Epithelial cell of alveolus of lung (primary cell): ENCODE data around the gene R3HDM4. TPM values are rescaled to one million over a fixed set of nuclear protein-coding genes. Genes with fewer than 3 reads are reported as not detected.

ENCODE experiments used
- total RNA-seq: library from RNA; depleted of rRNA; stranded (reverse); fragments of >200 nt; gene quantifications from 2 replicates; pipeline ENCODE4 v1.2.1, GENCODE V29; 2015

R3HDM4 gene
- total RNA-seq: 51.7 and 56.2 TPM in 2 replicates

DNA sequence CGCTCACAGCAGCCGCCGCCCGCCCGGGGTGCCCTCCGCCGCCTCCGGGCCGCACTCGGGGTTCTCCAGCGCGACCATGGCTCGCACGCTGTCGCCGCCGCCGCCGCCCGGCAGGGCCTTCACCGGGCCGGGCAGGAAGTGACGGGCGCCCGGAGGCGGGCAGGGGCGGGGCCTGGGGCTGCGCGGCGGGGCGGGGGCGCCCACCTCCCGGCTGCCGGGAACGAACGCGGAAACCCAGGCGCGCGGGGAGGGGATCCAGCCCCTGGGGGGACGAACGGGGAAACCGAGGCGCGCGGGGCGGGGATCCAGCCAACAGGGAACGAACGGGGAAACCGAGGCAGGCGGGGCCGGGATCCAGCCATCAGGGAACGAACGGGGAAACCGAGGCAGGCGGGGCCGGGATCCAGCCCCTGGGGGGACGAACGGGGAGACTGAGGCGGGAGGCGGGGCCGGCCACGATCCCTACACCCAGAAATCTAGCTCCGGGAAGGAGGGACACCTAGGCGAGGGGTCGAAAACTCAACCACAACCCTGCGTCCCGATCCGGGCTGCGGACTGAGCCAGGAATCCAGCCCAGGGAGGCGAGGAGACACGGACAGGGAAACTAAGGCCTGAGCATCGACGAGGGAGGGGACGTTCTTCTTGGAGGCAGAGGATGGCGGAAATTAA lies at the start of gene R3HDM4:
Gene R3HDM4, minus strand, starts transcription at position 140 of the 669 bp plus-strand sequence. Its CDS starts 62 bp downstream, at position 78.

GRCh38 chr19:925526-926322 lies 12.7 kb upstream of the R3HDM4 start, which contains the start of gene ARID3A:
Gene ARID3A (plus strand): TSS chr19:926035. CDS start chr19:929529, 3,494 bp downstream.

GRCh38 chr19:917323-918151 lies 4.5 kb upstream of the R3HDM4 start, which contains the start of gene KISS1R:
Gene KISS1R (plus strand): TSS chr19:917333. CDS start chr19:917503, 170 bp downstream.

DNA sequence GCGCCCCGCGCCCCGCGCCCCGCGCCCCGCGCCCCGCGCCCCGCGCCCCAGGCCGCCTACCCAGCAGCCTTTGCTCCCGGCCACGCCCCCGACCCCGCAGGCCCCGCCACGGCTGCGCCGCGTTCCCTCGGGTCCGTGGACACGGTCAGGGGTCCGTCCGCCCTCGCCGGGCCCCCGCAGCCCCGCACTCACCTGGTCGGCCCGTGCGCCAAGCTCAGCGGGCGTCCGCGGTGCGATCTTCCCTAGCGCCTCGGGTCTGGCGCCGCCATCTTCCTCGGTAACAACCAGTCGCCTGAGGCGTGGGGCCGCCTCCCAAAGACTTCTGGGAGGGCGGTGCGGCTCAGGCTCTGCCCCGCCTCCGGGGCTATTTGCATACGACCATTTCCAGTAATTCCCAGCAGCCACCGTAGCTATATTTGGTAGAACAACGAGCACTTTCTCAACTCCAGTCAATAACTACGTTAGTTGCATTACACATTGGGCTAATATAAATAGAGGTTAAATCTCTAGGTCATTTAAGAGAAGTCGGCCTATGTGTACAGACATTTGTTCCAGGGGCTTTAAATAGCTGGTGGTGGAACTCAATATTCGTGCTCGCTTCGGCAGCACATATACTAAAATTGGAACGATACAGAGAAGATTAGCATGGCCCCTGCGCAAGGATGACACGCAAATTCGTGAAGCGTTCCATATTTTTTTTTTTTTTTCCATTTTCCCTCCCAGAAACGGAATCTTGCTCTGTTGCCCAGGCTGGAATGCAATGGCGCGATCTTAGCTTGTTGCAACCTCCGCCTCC lies 19.9 kb downstream of the R3HDM4 start, which contains the start of the genes MED16 and RNU6-9:
Gene MED16, minus strand, starts transcription at position 294 of the 796 bp plus-strand sequence. CDS start 2,056 bp downstream, outside the sequence.
Gene RNU6-9, plus strand, starts transcription at position 591 of the 796 bp plus-strand sequence.

GRCh38 chr19:858868-859843 lies 53.9 kb downstream of the R3HDM4 start, which contains the start of gene CFD:
Gene CFD (plus strand): TSS chr19:859664. CDS start chr19:859690, 26 bp downstream.

GRCh38 chr19:852136-853013 lies 60.6 kb downstream of the R3HDM4 start, which contains the start of gene ELANE:
Gene ELANE (plus strand): TSS chr19:852303. CDS start chr19:852329, 26 bp downstream.

Other genes with a start within 250 kb of the R3HDM4 start
- 118 and 238 TPM in 2 replicates for gene FSTL3, start 236.8 kb downstream of the R3HDM4 start, total RNA-seq
- gene PRSS57, start 217.8 kb downstream of the R3HDM4 start, total RNA-seq: 1.9 TPM in 1 of 2 replicates, not detected in the other
- 15.9 and 83.0 TPM in 2 replicates for gene PALM, start 204.3 kb downstream of the R3HDM4 start, total RNA-seq
- 3.2 TPM in 2 replicates for gene MISP, start 162.1 kb downstream of the R3HDM4 start, total RNA-seq
- gene PTBP1, start 115.8 kb downstream of the R3HDM4 start, total RNA-seq: 297 and 323 TPM in 2 replicates
- 1.7 and 102 TPM in 2 replicates for gene PLPPR3, start 91.3 kb downstream of the R3HDM4 start, total RNA-seq
- gene AZU1, start 85.4 kb downstream of the R3HDM4 start, total RNA-seq: 2.5 TPM in 1 of 2 replicates, not detected in the other
- gene PRTN3, start 72.2 kb downstream of the R3HDM4 start, total RNA-seq: 2.6 TPM in 1 of 2 replicates, not detected in the other
- 15.0 TPM in 1 of 2 replicates, not detected in the other for gene ELANE, start 60.9 kb downstream of the R3HDM4 start, total RNA-seq
- gene CFD, start 53.6 kb downstream of the R3HDM4 start, total RNA-seq: 0.91 and 262 TPM in 2 replicates
- gene MED16, start 20.0 kb downstream of the R3HDM4 start, total RNA-seq: 45.9 and 54.3 TPM in 2 replicates
- gene RNU6-9, start 19.7 kb downstream of the R3HDM4 start, total RNA-seq: not detected in 2 replicates
- gene KISS1R, start 4.1 kb upstream of the R3HDM4 start, total RNA-seq: 0.39 TPM in 1 of 2 replicates, not detected in the other
- 12.2 and 14.5 TPM in 2 replicates for gene ARID3A, start 12.8 kb upstream of the R3HDM4 start, total RNA-seq
- gene WDR18, start 71.1 kb upstream of the R3HDM4 start, total RNA-seq: 49.1 and 54.8 TPM in 2 replicates
- gene GRIN3B, start 87.2 kb upstream of the R3HDM4 start, total RNA-seq: 1.6 and 2.0 TPM in 2 replicates
- 126 and 158 TPM in 2 replicates for gene TMEM259, start 107.9 kb upstream of the R3HDM4 start, total RNA-seq
- not detected in 2 replicates for gene RNU6-2, start 108.3 kb upstream of the R3HDM4 start, total RNA-seq
- 265 and 382 TPM in 2 replicates for gene CNN2, start 113.4 kb upstream of the R3HDM4 start, total RNA-seq
- gene ABCA7, start 126.9 kb upstream of the R3HDM4 start, total RNA-seq: 1.9 and 3.3 TPM in 2 replicates
- gene ARHGAP45, start 153.9 kb upstream of the R3HDM4 start, total RNA-seq: 3.4 and 4.5 TPM in 2 replicates
- gene POLR2E, start 182.2 kb upstream of the R3HDM4 start, total RNA-seq: 207 and 220 TPM in 2 replicates
- gene GPX4, start 190.8 kb upstream of the R3HDM4 start, total RNA-seq: 357 and 567 TPM in 2 replicates